ENCODE data around the gene VWA5B1. TPM values are rescaled to one million over a fixed set of nuclear protein-coding genes. Genes with fewer than 3 reads are reported as not detected.

Gene VWA5B1
- total RNA-seq, 3 donors from 2014 or later (not counting 1 experiment from before 2014, with no cell fraction given) = not detected

GRCh38 chr1:20317471-20317870 lies 26.8 kb downstream of the VWA5B1 start:
- H3K27ac ChIP-seq (ENCODE audit: low read length) = no peak overlapping the region
- H3K4me3 ChIP-seq (ENCODE audit: low read length) = no peak overlapping the region
- Mint-ChIP-seq H3K27me3 (ENCODE audit: low read depth in 2 of 2) (peaks cover 20 to 34% of the 10 kb centered on the region in 2 donors), H3K27ac (no peak overlapping the region), H3K9me3 (no peaks in the 10 kb centered on the region), H3K36me3 (no peaks in the 10 kb centered on the region), H3K4me1 (no peaks in the 10 kb centered on the region), H3K4me3 (no peak overlapping the region)
- H3K9me3 ChIP-seq (ENCODE audit: control insufficient read depth, insufficient read depth, low read length) = no peaks in the 10 kb centered on the region
- whole genome bisulfite sequencing (ENCODE audit: insufficient coverage) = 92% methylated on average over 11 of the region's 11 CpGs
- no peaks in the 10 kb centered on the region for H3K27me3 ChIP-seq (ENCODE audit: control insufficient read depth, insufficient read depth, low read length)
- H3K4me1 ChIP-seq (ENCODE audit: control insufficient read depth, insufficient read depth, low read length) = no peaks in the 10 kb centered on the region
- intact Hi-C loops (cut with micrococcal nuclease) = no loop called here
- TF ChIP-seq CTCF (IDR thresholded peaks at IDR 0.05) = no peak
- DNase-seq (no peak), ATAC-seq (no peak)
- no peaks in the 10 kb centered on the region for H3K36me3 ChIP-seq (ENCODE audit: control insufficient read depth, insufficient read depth, low read length)

GRCh38 chr1:20318521-20318920 lies 27.8 kb downstream of the VWA5B1 start:
- Histone ChIP-seq H3K27ac (ENCODE audit: low read length) (no peak overlapping the region), H3K4me1 (ENCODE audit: control insufficient read depth, insufficient read depth, low read length) (no peaks in the 10 kb centered on the region), H3K9me3 (ENCODE audit: control insufficient read depth, insufficient read depth, low read length) (no peaks in the 10 kb centered on the region), H3K4me3 (ENCODE audit: low read length) (no peak overlapping the region), H3K36me3 (ENCODE audit: control insufficient read depth, insufficient read depth, low read length) (no peaks in the 10 kb centered on the region), H3K27me3 (ENCODE audit: control insufficient read depth, insufficient read depth, low read length) (no peaks in the 10 kb centered on the region)
- peaks cover 20 to 39% of the 10 kb centered on the region in 2 donors for H3K27me3 Mint-ChIP-seq (ENCODE audit: low read depth in 2 of 2)
- H3K27ac Mint-ChIP-seq = no peak overlapping the region
- no peak overlapping the region for H3K4me3 Mint-ChIP-seq
- 87% methylated on average over 13 of the region's 14 CpGs for WGBS (ENCODE audit: insufficient coverage)
- intact Hi-C loops (cut with micrococcal nuclease) = no loop called here
- no peaks in the 10 kb centered on the region for H3K4me1 Mint-ChIP-seq
- no peak for TF ChIP-seq CTCF (IDR thresholded peaks at IDR 0.05)
- ATAC-seq (no peak), DNase-seq (no peak)
- H3K9me3 Mint-ChIP-seq = no peaks in the 10 kb centered on the region
- no peaks in the 10 kb centered on the region for H3K36me3 Mint-ChIP-seq

DNA sequence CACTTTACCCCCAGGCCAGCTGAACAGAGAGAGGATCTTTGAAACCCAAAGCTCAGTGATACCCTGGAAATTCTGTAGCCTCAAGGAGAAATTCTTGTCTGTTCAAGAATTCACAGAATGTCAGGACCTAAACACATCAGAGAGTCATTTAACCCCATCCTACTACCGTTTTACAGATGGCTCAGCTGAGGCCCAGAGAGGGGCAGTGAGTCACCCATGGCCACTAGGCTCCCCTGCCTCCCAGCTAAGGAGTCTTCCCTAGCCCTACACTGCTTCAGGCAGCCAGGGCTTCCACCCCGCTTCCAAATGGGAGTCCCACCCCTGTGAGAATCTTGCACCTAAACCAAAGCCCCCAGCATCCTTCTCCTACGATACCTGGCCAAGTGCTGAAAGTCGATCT lies 28.3 kb downstream of the VWA5B1 start:
- no peaks in the 10 kb centered on the region for H3K36me3 ChIP-seq (ENCODE audit: control insufficient read depth, insufficient read depth, low read length)
- no peaks in the 10 kb centered on the region for H3K4me1 ChIP-seq (ENCODE audit: control insufficient read depth, insufficient read depth, low read length)
- H3K9me3 Mint-ChIP-seq = no peaks in the 10 kb centered on the region
- intact Hi-C loops (cut with micrococcal nuclease) = no loop called here
- no peak overlapping the region for H3K4me3 ChIP-seq (ENCODE audit: low read length)
- WGBS (ENCODE audit: insufficient coverage) = 82% methylated on average over 4 of the region's 4 CpGs
- ATAC-seq (no peak), DNase-seq (no peak)
- no peaks in the 10 kb centered on the region for H3K27me3 ChIP-seq (ENCODE audit: control insufficient read depth, insufficient read depth, low read length)
- no peak for TF ChIP-seq CTCF (IDR thresholded peaks at IDR 0.05)
- H3K27ac ChIP-seq (ENCODE audit: low read length) = no peak overlapping the region
- H3K4me3 Mint-ChIP-seq = no peak overlapping the region
- no peak overlapping the region for H3K27ac Mint-ChIP-seq
- H3K9me3 ChIP-seq (ENCODE audit: control insufficient read depth, insufficient read depth, low read length) = no peaks in the 10 kb centered on the region
- H3K36me3 Mint-ChIP-seq = no peaks in the 10 kb centered on the region
- H3K4me1 Mint-ChIP-seq = no peaks in the 10 kb centered on the region
- H3K27me3 Mint-ChIP-seq (ENCODE audit: low read depth in 2 of 2) = peaks cover 17 to 41% of the 10 kb centered on the region in 2 donors

DNA sequence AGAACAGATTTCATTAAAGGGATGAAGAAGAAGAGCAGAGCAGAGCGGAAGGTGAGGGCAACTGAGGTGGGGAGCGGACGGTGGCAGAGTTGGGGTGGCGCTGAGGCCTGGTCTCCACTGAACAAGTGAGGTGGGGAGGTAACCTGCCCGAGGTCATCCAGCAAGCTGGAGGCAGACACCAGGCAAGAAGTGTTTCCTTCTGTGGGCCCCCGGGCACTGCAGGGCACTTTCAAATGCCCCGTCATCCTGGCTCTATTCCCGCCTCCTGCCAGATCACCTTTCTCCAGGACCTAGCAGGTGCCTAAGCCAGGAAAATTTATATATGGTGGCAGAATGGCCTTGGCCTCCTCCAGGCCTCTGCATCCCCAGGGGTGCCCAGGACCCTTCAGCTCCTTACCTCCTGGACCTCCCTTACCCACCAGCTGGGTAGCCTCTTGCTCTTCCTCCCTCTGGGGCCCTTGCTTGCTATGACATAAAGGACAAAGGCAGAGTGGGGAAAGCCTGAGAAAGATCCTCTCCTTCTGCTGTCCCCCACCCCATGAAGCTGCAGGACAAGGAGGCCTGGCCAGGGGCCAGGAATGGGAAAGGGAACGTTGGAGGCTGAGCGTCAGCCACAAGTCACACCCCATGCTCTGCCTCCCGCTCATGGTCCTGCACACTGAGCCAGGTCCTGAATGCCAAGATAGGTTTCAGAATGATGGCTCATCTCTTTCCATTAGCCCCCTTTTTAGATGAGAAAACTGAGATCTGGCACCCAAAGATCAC lies 29.0 kb downstream of the VWA5B1 start:
- 91% methylated on average over 11 of the region's 11 CpGs for WGBS (ENCODE audit: insufficient coverage)
- no peaks in the 10 kb centered on the region for H3K4me1 ChIP-seq (ENCODE audit: control insufficient read depth, insufficient read depth, low read length)
- intact Hi-C loops (cut with micrococcal nuclease) = no loop called here
- H3K9me3 ChIP-seq (ENCODE audit: control insufficient read depth, insufficient read depth, low read length) = no peaks in the 10 kb centered on the region
- Mint-ChIP-seq H3K27me3 (ENCODE audit: low read depth in 2 of 2) (peaks cover 20 to 48% of the 10 kb centered on the region in 2 donors), H3K36me3 (no peaks in the 10 kb centered on the region), H3K9me3 (no peaks in the 10 kb centered on the region), H3K27ac (no peak overlapping the region), H3K4me3 (no peak overlapping the region), H3K4me1 (no peaks in the 10 kb centered on the region)
- no peaks in the 10 kb centered on the region for H3K27me3 ChIP-seq (ENCODE audit: control insufficient read depth, insufficient read depth, low read length)
- TF ChIP-seq CTCF (IDR thresholded peaks at IDR 0.05) = no peak
- no peak overlapping the region for H3K27ac ChIP-seq (ENCODE audit: low read length)
- H3K36me3 ChIP-seq (ENCODE audit: control insufficient read depth, insufficient read depth, low read length) = no peaks in the 10 kb centered on the region
- DNase-seq (no peak), ATAC-seq (no peak)
- no peak overlapping the region for H3K4me3 ChIP-seq (ENCODE audit: low read length)
